ENCODE results near the gene SMPD3. TPM values are rescaled to one million over a fixed set of nuclear protein-coding genes. Genes with fewer than 3 reads are reported as not detected.

The SMPD3 gene
- total and polyA plus RNA-seq, 3 donors from 2014 or later: 13.3 to 23.4 (median 20.6) TPM

GRCh38 chr16:68353366-68353765 lies 94.9 kb downstream of the SMPD3 start:
- Histone ChIP-seq H3K4me1 (no peaks in the 10 kb centered on the region), H3K9me3 (no peaks in the 10 kb centered on the region), H3K27me3 (no peaks in the 10 kb centered on the region), H3K27ac (no peak overlapping the region), H3K36me3 (ENCODE audit: low read depth, missing control alignments) (no peaks in the 10 kb centered on the region), H3K4me3 (no peak overlapping the region)
- TF ChIP-seq CTCF (IDR thresholded peaks at IDR 0.05) (no peak), POLR2A (IDR thresholded peaks at IDR 0.05) (no peak)
- intact Hi-C loops (cut with DNase I; ENCODE audit: low total_unique reads): no loop called here
- 92 to 94% methylated on average over 8 to 12 of the region's 13 CpGs for WGBS, 2 donors
- no peak for DNase-seq

GRCh38 chr16:68351991-68352431 lies 96.3 kb downstream of the SMPD3 start:
- H3K4me1 ChIP-seq: no peaks in the 10 kb centered on the region
- intact Hi-C loops (cut with DNase I; ENCODE audit: low total_unique reads): no loop called here
- no peaks in the 10 kb centered on the region for H3K27me3 ChIP-seq
- no peaks in the 10 kb centered on the region for H3K36me3 ChIP-seq (ENCODE audit: low read depth, missing control alignments)
- DNase-seq: no peak
- 94 to 95% methylated on average over 11 of the region's 11 CpGs for WGBS, 2 donors
- no peak for TF ChIP-seq POLR2A (IDR thresholded peaks at IDR 0.05)
- no peak overlapping the region for H3K4me3 ChIP-seq
- H3K9me3 ChIP-seq: no peaks in the 10 kb centered on the region
- no peak overlapping the region for H3K27ac ChIP-seq

- Histone ChIP-seq H3K36me3 (ENCODE audit: low read depth, missing control alignments) (no peaks in the 10 kb centered on the region), H3K4me1 (no peaks in the 10 kb centered on the region), H3K9me3 (no peaks in the 10 kb centered on the region), H3K27me3 (no peaks in the 10 kb centered on the region), H3K27ac (no peak overlapping the region), H3K4me3 (no peak overlapping the region)
- TF ChIP-seq CTCF (IDR thresholded peaks at IDR 0.05): no peak
- no peak for TF ChIP-seq POLR2A (IDR thresholded peaks at IDR 0.05)
- no peak for DNase-seq
- WGBS, 2 donors: 89 to 92% methylated on average over 11 of the region's 11 CpGs
- intact Hi-C loops (cut with DNase I; ENCODE audit: low total_unique reads): no loop called here
Measured at GRCh38 chr16:68351463-68351862, 96.8 kb downstream of the SMPD3 start.

- intact Hi-C loops (cut with DNase I; ENCODE audit: low total_unique reads): no loop called here
- Histone ChIP-seq H3K27ac (no peak overlapping the region), H3K36me3 (ENCODE audit: low read depth, missing control alignments) (no peaks in the 10 kb centered on the region)
Measured at GRCh38 chr16:68350813-68351350, 97.4 kb downstream of the SMPD3 start.

GRCh38 chr16:68349838-68350410 lies 98.4 kb downstream of the SMPD3 start:
- H3K27ac ChIP-seq: no peak overlapping the region
- no peaks in the 10 kb centered on the region for H3K4me1 ChIP-seq
- H3K36me3 ChIP-seq (ENCODE audit: low read depth, missing control alignments): no peaks in the 10 kb centered on the region
- H3K4me3 ChIP-seq: no peak overlapping the region
- DNase-seq: no peak
- H3K27me3 ChIP-seq: no peaks in the 10 kb centered on the region
- WGBS, 2 donors: 86 to 88% methylated on average over 10 of the region's 10 CpGs
- no peak for TF ChIP-seq POLR2A (IDR thresholded peaks at IDR 0.05)
- no peak for TF ChIP-seq CTCF (IDR thresholded peaks at IDR 0.05)
- H3K9me3 ChIP-seq: no peaks in the 10 kb centered on the region
- intact Hi-C loops (cut with DNase I; ENCODE audit: low total_unique reads): no loop called here

More at GRCh38 chr16:68350813-68351350, 97.4 kb downstream of the SMPD3 start:
- DNase-seq: no peak
- no peaks in the 10 kb centered on the region for H3K4me1 ChIP-seq
- TF ChIP-seq CTCF (IDR thresholded peaks at IDR 0.05) (no peak), POLR2A (IDR thresholded peaks at IDR 0.05) (no peak)
- no peaks in the 10 kb centered on the region for H3K9me3 ChIP-seq
- H3K4me3 ChIP-seq: no peak overlapping the region
- H3K27me3 ChIP-seq: no peaks in the 10 kb centered on the region
- WGBS, 2 donors: 94 to 95% methylated on average over 10 of the region's 10 CpGs
